HEK293 (cell line): ENCODE measurements around the gene RAB9A.

Source experiments
- BCL11B ChIP-seq: fragments of 450-650 bp; formaldehyde crosslinking; IDR thresholded peaks from 2 replicates; pipeline ENCODE4 v1.5.1; 2016; ENCODE audit warnings: low read depth, missing biosample characterization, missing genetic modification characterization
- FEZF1 ChIP-seq: fragments of 450-650 bp; formaldehyde crosslinking; IDR thresholded peaks from 2 replicates; pipeline ENCODE4 v1.5.1; 2016; ENCODE audit warnings: missing biosample characterization, missing genetic modification characterization
- GFI1B ChIP-seq: fragments of 450-650 bp; formaldehyde crosslinking; IDR thresholded peaks from 2 replicates; pipeline ENCODE4 v1.5.1; 2016; ENCODE audit warnings: missing biosample characterization, missing genetic modification characterization
- HOXA7 ChIP-seq: sonication (generic); formaldehyde crosslinking; IDR thresholded peaks from 2 replicates; pipeline ENCODE4 v1.8.1; 2022; ENCODE audit warnings: missing genetic modification reagents, borderline replicate concordance
- HOXD13 ChIP-seq: sonication (generic); formaldehyde crosslinking; IDR thresholded peaks from 2 replicates; pipeline ENCODE4 v1.8.0; 2022; ENCODE audit warnings: missing genetic modification reagents, borderline replicate concordance
- IKZF3 ChIP-seq: fragments of 450-650 bp; IDR thresholded peaks from 2 replicates; pipeline ENCODE4 v1.5.0; 2018; ENCODE audit warnings: missing biosample characterization, mild to moderate bottlenecking, missing genetic modification characterization, moderate library complexity
- KLF9 ChIP-seq: fragments of 450-650 bp; formaldehyde crosslinking; IDR thresholded peaks from 2 replicates; pipeline ENCODE4 v1.5.1; 2016; ENCODE audit warnings: missing biosample characterization, missing genetic modification characterization, low read depth
- OSR2 ChIP-seq: fragments of 450-650 bp; formaldehyde crosslinking; IDR thresholded peaks from 2 replicates; pipeline ENCODE4 v1.5.1; 2016; ENCODE audit warnings: missing biosample characterization, missing genetic modification characterization
- SALL2 ChIP-seq: fragments of 450-650 bp; formaldehyde crosslinking; IDR thresholded peaks from 2 replicates; pipeline ENCODE4 v1.5.0; 2017; ENCODE audit warnings: missing biosample characterization, mild to moderate bottlenecking, missing genetic modification characterization, borderline replicate concordance
- SCRT1 ChIP-seq: fragments of 450-650 bp; formaldehyde crosslinking; IDR thresholded peaks from 2 replicates; pipeline ENCODE4 v1.5.1; 2016; ENCODE audit warnings: missing biosample characterization, missing genetic modification characterization, borderline replicate concordance
- SP3 ChIP-seq: fragments of 450-650 bp; formaldehyde crosslinking; IDR thresholded peaks from 2 replicates; pipeline ENCODE4 v1.5.1; 2016; ENCODE audit warnings: missing biosample characterization, missing genetic modification characterization
- ZBTB8A ChIP-seq: fragments of 450-650 bp; formaldehyde crosslinking; IDR thresholded peaks from 2 replicates; pipeline ENCODE4 v1.5.1; 2016; ENCODE audit warnings: missing biosample characterization, missing genetic modification characterization
- ZIC2 ChIP-seq: fragments of 450-650 bp; formaldehyde crosslinking; IDR thresholded peaks from 2 replicates; pipeline ENCODE4 v1.5.1; 2016; ENCODE audit warnings: missing biosample characterization, missing genetic modification characterization
- ZNF157 ChIP-seq: fragments of 450-650 bp; formaldehyde crosslinking; IDR thresholded peaks from 2 replicates; pipeline ENCODE4 v1.5.1; 2016; ENCODE audit warnings: missing biosample characterization, missing genetic modification characterization
- ZNF350 ChIP-seq: fragments of 450-650 bp; formaldehyde crosslinking; IDR thresholded peaks from 2 replicates; pipeline ENCODE4 v1.5.0; 2017; ENCODE audit warnings: missing biosample characterization, mild to moderate bottlenecking, missing genetic modification characterization
- ZNF529 ChIP-seq: fragments of 450-650 bp; formaldehyde crosslinking; IDR thresholded peaks from 2 replicates; pipeline ENCODE4 v1.5.1; 2017; ENCODE audit warnings: missing genetic modification characterization, missing biosample characterization; ENCODE audit not compliant: insufficient replicate concordance
- ZNF596 ChIP-seq: fragments of 450-650 bp; IDR thresholded peaks from 2 replicates; pipeline ENCODE4 v1.5.0; 2018; ENCODE audit warnings: missing biosample characterization, mild to moderate bottlenecking, missing genetic modification characterization, moderate library complexity
- ZNF621 ChIP-seq: fragments of 450-650 bp; formaldehyde crosslinking; IDR thresholded peaks from 2 replicates; pipeline ENCODE4 v1.5.1; 2017; ENCODE audit warnings: missing biosample characterization, missing genetic modification characterization
- ZNF792 ChIP-seq: fragments of 450-650 bp; formaldehyde crosslinking; IDR thresholded peaks from 2 replicates; pipeline ENCODE4 v1.5.1; 2016; ENCODE audit warnings: missing biosample characterization, missing genetic modification characterization
- TF ChIP-seq, protein P1 (sequence below): fragments of 450-650 bp; formaldehyde crosslinking; IDR thresholded peaks from 2 replicates; pipeline ENCODE4 v1.5.1; 2017; ENCODE audit warnings: missing biosample characterization, missing genetic modification characterization
- TF ChIP-seq, protein P2 (sequence below): fragments of 450-650 bp; formaldehyde crosslinking; IDR thresholded peaks from 2 replicates; pipeline ENCODE4 v1.5.1; 2016; ENCODE audit warnings: missing biosample characterization, missing genetic modification characterization
- TF ChIP-seq, protein P3 (sequence below): fragments of 450-650 bp; formaldehyde crosslinking; IDR thresholded peaks from 2 replicates; pipeline ENCODE4 v1.5.1; 2017; ENCODE audit warnings: missing biosample characterization, missing genetic modification characterization
- TF ChIP-seq, protein P4 (sequence below): fragments of 450-650 bp; formaldehyde crosslinking; IDR thresholded peaks from 2 replicates; pipeline ENCODE4 v1.5.1; 2016; ENCODE audit warnings: missing biosample characterization, missing genetic modification characterization, borderline replicate concordance
- TF ChIP-seq, protein P5 (sequence below): fragments of 450-650 bp; formaldehyde crosslinking; IDR thresholded peaks from 2 replicates; pipeline ENCODE4 v1.5.1; 2016; ENCODE audit warnings: missing biosample characterization, missing genetic modification characterization
- TF ChIP-seq, protein P6 (sequence below): fragments of 450-650 bp; formaldehyde crosslinking; IDR thresholded peaks from 2 replicates; pipeline ENCODE4 v1.5.1; 2016; ENCODE audit warnings: missing biosample characterization, missing genetic modification characterization
- TF ChIP-seq, protein P7 (sequence below): IDR thresholded peaks from 2 replicates; pipeline ENCODE4 v1.6.1; 2011; ENCODE audit warnings: mild to moderate bottlenecking, low read depth, low read length, borderline replicate concordance

The RAB9A gene

DNA sequence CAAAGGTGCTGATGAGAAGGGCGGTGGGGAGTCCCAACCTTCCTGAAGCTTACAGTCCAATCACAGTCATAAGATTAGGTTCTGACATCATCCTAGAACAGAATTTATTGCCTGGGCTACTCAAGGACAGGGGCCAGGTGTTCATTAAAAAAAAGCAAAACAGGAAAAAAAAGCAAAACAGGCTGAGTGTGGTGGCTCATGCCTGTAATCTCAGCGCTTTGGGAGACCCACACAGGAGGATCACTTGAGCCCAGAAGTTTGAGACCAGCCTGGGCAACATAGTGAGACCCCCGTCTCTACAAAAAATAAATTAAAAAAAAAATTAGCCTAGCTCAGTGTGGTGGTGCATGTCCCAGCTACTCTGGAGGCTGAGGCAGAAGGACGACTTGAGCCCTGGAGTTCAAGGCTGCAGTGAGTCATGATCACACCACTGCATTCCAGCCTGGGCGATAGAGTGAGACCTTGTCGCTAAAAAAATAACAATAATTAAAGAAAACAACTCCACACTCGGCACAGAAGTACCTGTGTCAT is 3.0 kb downstream of the RAB9A start (continued):
- TF ChIP-seq FEZF1 (tag by site-specific recombination) (no peak), SALL2 (tag by site-specific recombination) (no peak), BCL11B (tag by site-specific recombination) (no peak), HOXA7 (CRISPR knock-in tag) (no peak), ZNF529 (tag by site-specific recombination) (no peak), ZNF350 (tag by site-specific recombination) (no peak), KLF9 (no peak), IKZF3 (tag by site-specific recombination) (no peak), OSR2 (tag by site-specific recombination) (peak; percentile 87), SP3 (tag by site-specific recombination) (no peak; the same call in 1 of the 2 replicates), SCRT1 (tag by site-specific recombination) (no peak), ZNF621 (tag by site-specific recombination) (no peak), ZNF596 (tag by site-specific recombination) (no peak), ZNF157 (no peak), ZNF792 (tag by site-specific recombination) (no peak), ZIC2 (tag by site-specific recombination) (no peak), ZBTB8A (tag by site-specific recombination) (0 out of 2 replicates have a peak, but pooled peaks have one; percentile 31), HOXD13 (CRISPR knock-in tag) (no peak), GFI1B (tag by site-specific recombination) (peak; percentile 86)
- TF ChIP-seq, protein P1, sequence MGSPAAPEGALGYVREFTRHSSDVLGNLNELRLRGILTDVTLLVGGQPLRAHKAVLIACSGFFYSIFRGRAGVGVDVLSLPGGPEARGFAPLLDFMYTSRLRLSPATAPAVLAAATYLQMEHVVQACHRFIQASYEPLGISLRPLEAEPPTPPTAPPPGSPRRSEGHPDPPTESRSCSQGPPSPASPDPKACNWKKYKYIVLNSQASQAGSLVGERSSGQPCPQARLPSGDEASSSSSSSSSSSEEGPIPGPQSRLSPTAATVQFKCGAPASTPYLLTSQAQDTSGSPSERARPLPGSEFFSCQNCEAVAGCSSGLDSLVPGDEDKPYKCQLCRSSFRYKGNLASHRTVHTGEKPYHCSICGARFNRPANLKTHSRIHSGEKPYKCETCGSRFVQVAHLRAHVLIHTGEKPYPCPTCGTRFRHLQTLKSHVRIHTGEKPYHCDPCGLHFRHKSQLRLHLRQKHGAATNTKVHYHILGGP (tag by site-specific recombination): no peak
- TF ChIP-seq, protein P2, sequence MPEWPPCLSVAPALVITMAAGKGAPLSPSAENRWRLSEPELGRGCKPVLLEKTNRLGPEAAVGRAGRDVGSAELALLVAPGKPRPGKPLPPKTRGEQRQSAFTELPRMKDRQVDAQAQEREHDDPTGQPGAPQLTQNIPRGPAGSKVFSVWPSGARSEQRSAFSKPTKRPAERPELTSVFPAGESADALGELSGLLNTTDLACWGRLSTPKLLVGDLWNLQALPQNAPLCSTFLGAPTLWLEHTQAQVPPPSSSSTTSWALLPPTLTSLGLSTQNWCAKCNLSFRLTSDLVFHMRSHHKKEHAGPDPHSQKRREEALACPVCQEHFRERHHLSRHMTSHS (tag by site-specific recombination): no peak
- TF ChIP-seq, protein P3, sequence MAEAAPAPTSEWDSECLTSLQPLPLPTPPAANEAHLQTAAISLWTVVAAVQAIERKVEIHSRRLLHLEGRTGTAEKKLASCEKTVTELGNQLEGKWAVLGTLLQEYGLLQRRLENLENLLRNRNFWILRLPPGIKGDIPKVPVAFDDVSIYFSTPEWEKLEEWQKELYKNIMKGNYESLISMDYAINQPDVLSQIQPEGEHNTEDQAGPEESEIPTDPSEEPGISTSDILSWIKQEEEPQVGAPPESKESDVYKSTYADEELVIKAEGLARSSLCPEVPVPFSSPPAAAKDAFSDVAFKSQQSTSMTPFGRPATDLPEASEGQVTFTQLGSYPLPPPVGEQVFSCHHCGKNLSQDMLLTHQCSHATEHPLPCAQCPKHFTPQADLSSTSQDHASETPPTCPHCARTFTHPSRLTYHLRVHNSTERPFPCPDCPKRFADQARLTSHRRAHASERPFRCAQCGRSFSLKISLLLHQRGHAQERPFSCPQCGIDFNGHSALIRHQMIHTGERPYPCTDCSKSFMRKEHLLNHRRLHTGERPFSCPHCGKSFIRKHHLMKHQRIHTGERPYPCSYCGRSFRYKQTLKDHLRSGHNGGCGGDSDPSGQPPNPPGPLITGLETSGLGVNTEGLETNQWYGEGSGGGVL (tag by site-specific recombination): no peak
- TF ChIP-seq, protein P4, sequence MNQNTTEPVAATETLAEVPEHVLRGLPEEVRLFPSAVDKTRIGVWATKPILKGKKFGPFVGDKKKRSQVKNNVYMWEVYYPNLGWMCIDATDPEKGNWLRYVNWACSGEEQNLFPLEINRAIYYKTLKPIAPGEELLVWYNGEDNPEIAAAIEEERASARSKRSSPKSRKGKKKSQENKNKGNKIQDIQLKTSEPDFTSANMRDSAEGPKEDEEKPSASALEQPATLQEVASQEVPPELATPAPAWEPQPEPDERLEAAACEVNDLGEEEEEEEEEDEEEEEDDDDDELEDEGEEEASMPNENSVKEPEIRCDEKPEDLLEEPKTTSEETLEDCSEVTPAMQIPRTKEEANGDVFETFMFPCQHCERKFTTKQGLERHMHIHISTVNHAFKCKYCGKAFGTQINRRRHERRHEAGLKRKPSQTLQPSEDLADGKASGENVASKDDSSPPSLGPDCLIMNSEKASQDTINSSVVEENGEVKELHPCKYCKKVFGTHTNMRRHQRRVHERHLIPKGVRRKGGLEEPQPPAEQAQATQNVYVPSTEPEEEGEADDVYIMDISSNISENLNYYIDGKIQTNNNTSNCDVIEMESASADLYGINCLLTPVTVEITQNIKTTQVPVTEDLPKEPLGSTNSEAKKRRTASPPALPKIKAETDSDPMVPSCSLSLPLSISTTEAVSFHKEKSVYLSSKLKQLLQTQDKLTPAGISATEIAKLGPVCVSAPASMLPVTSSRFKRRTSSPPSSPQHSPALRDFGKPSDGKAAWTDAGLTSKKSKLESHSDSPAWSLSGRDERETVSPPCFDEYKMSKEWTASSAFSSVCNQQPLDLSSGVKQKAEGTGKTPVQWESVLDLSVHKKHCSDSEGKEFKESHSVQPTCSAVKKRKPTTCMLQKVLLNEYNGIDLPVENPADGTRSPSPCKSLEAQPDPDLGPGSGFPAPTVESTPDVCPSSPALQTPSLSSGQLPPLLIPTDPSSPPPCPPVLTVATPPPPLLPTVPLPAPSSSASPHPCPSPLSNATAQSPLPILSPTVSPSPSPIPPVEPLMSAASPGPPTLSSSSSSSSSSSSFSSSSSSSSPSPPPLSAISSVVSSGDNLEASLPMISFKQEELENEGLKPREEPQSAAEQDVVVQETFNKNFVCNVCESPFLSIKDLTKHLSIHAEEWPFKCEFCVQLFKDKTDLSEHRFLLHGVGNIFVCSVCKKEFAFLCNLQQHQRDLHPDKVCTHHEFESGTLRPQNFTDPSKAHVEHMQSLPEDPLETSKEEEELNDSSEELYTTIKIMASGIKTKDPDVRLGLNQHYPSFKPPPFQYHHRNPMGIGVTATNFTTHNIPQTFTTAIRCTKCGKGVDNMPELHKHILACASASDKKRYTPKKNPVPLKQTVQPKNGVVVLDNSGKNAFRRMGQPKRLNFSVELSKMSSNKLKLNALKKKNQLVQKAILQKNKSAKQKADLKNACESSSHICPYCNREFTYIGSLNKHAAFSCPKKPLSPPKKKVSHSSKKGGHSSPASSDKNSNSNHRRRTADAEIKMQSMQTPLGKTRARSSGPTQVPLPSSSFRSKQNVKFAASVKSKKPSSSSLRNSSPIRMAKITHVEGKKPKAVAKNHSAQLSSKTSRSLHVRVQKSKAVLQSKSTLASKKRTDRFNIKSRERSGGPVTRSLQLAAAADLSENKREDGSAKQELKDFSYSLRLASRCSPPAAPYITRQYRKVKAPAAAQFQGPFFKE: no peak
- TF ChIP-seq, protein P5, sequence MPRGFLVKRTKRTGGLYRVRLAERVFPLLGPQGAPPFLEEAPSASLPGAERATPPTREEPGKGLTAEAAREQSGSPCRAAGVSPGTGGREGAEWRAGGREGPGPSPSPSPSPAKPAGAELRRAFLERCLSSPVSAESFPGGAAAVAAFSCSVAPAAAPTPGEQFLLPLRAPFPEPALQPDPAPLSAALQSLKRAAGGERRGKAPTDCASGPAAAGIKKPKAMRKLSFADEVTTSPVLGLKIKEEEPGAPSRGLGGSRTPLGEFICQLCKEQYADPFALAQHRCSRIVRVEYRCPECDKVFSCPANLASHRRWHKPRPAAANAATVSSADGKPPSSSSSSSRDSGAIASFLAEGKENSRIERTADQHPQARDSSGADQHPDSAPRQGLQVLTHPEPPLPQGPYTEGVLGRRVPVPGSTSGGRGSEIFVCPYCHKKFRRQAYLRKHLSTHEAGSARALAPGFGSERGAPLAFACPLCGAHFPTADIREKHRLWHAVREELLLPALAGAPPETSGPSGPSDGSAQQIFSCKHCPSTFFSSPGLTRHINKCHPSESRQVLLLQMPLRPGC (tag by site-specific recombination): peak; percentile 79
- TF ChIP-seq, protein P6, sequence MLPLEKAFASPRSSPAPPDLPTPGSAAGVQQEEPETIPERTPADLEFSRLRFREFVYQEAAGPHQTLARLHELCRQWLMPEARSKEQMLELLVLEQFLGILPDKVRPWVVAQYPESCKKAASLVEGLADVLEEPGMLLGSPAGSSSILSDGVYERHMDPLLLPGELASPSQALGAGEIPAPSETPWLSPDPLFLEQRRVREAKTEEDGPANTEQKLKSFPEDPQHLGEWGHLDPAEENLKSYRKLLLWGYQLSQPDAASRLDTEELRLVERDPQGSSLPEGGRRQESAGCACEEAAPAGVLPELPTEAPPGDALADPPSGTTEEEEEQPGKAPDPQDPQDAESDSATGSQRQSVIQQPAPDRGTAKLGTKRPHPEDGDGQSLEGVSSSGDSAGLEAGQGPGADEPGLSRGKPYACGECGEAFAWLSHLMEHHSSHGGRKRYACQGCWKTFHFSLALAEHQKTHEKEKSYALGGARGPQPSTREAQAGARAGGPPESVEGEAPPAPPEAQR: no peak
- TF ChIP-seq, protein P7, sequence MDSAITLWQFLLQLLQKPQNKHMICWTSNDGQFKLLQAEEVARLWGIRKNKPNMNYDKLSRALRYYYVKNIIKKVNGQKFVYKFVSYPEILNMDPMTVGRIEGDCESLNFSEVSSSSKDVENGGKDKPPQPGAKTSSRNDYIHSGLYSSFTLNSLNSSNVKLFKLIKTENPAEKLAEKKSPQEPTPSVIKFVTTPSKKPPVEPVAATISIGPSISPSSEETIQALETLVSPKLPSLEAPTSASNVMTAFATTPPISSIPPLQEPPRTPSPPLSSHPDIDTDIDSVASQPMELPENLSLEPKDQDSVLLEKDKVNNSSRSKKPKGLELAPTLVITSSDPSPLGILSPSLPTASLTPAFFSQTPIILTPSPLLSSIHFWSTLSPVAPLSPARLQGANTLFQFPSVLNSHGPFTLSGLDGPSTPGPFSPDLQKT: no peak
